Natural killer cell (primary cell): Measurements from ENCODE around the gene HMCN2. TPM values are rescaled to one million over a fixed set of nuclear protein-coding genes. Genes with fewer than 3 reads are reported as not detected.

Source experiments
- ATAC-seq, 3 donors: fragments of 150-1000 bp in 2 of 3; fragments of 200-7000 bp in 1 of 3; cut with Tn5 transposase; 1 replicate in 1 of 3; 2 replicates in 2 of 3; pipeline ENCODE4 v1.10.0; 2021; ENCODE audit warnings: mild to moderate bottlenecking in 2 of 3, moderate library complexity in 2 of 3
- DNase-seq, 2 donors: peaks; one replicate each; pipeline versions ENCODE4 v3.0.0 to v3.0.0-alpha.2; 2013 to 2021; ENCODE audit warnings: mixed read lengths in 1 of 2
- H3K27ac ChIP-seq: one replicate; pipeline ENCODE4 v1.5.1; 2013; ENCODE audit warnings: mild to moderate bottlenecking, low read length
- H3K27me3 ChIP-seq: one replicate; pipeline ENCODE4 v1.6.1; 2013; ENCODE audit warnings: low read length; ENCODE audit not compliant: control insufficient read depth, insufficient read depth
- H3K36me3 ChIP-seq: one replicate; pipeline ENCODE4 v1.6.1; 2013; ENCODE audit warnings: low read length; ENCODE audit not compliant: control insufficient read depth, insufficient read depth
- H3K4me1 ChIP-seq: one replicate; pipeline ENCODE4 v1.6.1; 2013; ENCODE audit warnings: low read length; ENCODE audit not compliant: control insufficient read depth, insufficient read depth
- H3K4me3 ChIP-seq: one replicate; pipeline ENCODE4 v1.5.1; 2013; ENCODE audit warnings: low read length
- H3K9me3 ChIP-seq: one replicate; pipeline ENCODE4 v1.6.1; 2013; ENCODE audit warnings: low read length; ENCODE audit not compliant: control insufficient read depth, insufficient read depth
- H3K27ac Mint-ChIP-seq, 2 donors: one replicate each; pipeline ENCODE4 v1.8.0; 2022; ENCODE audit warnings: mild to moderate bottlenecking in 2 of 2, mixed read lengths in 2 of 2, moderate library complexity in 1 of 2
- H3K27me3 Mint-ChIP-seq, 2 donors: one replicate each; pipeline ENCODE4 v1.8.0; 2022; ENCODE audit warnings: low read depth in 2 of 2, mixed read lengths in 2 of 2
- H3K36me3 Mint-ChIP-seq: one replicate; pipeline ENCODE4 v1.8.0; 2022; ENCODE audit warnings: mixed read lengths
- H3K4me1 Mint-ChIP-seq, 2 donors: one replicate each; pipeline ENCODE4 v1.8.0; 2022; ENCODE audit warnings: mixed read lengths in 2 of 2
- H3K4me3 Mint-ChIP-seq: one replicate; pipeline ENCODE4 v1.8.0; 2022; ENCODE audit warnings: mild to moderate bottlenecking, moderate library complexity, mixed read lengths
- H3K9me3 Mint-ChIP-seq, 2 donors: one replicate each; pipeline ENCODE4 v1.8.0; 2022; ENCODE audit warnings: mixed read lengths in 2 of 2
- WGBS: methylation state at CpG from one replicate; pipeline ENCODE4 v1.1.7; 2013; ENCODE audit warnings: missing lambda C conversion rate; ENCODE audit not compliant: insufficient coverage; 5-methylcytosine and 5-hydroxymethylcytosine counted together
- intact Hi-C: fragments of 100-400 bp; cut with micrococcal nuclease; formaldehyde crosslinking; loops from one replicate; pipeline ENCODE4 v1.14.2; 2022
- total RNA-seq, 4 donors: library from RNA; stranded (reverse); fragments of 120-200 nt in 1 of 4; gene quantifications; one replicate each; pipeline versions ENCODE4 v1.2.3 to v1.2.4, GENCODE V29; 2013 to 2022
- TF ChIP-seq, protein P1 (sequence below): fragments of 200-600 bp; IDR thresholded peaks from one replicate; pipeline ENCODE4 v1.8.0; 2022; ENCODE audit warnings: antibody characterized with exemption

HMCN2 gene
- total RNA-seq, 3 donors from 2014 or later (not counting 1 experiment from before 2014, with no cell fraction given) = not detected

DNA sequence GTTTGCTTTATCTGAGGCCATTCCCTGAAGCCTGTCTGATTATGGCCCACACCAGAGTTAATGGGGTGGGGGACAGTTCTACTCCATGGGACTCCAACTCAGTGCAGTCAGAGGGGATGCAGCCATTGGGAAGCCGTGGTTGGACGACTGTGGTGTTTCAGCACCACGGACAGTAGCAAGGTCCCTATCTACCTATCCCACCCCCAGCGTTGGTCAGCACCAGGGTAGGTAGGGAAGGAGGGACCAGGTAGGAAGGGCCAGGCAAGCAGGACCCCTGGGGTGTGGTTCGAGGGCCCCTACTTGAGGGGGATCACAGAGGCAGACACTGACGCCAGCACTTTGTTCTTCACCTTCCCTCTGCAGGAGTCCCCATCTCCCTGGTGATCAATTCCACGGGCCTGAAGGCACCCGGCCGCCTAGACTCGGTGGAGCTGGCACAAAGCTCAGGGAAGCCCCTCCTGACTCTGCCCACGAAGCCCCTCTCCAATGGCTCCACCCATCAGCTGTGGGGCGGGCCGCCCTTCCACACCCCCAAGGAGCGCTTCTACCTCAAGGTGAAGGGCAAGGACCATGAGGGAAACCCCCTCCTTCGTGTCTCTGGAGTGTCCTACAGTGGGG is 33.2 kb downstream of the HMCN2 start:
- Histone ChIP-seq H3K36me3 (no peaks in the 10 kb centered on the region), H3K4me1 (no peaks in the 10 kb centered on the region), H3K27me3 (no peaks in the 10 kb centered on the region), H3K4me3 (no peak overlapping the region), H3K9me3 (no peaks in the 10 kb centered on the region), H3K27ac (no peak overlapping the region)
- no peak for DNase-seq
- 68% methylated on average over 12 of the region's 15 CpGs for WGBS
- TF ChIP-seq, protein P1, sequence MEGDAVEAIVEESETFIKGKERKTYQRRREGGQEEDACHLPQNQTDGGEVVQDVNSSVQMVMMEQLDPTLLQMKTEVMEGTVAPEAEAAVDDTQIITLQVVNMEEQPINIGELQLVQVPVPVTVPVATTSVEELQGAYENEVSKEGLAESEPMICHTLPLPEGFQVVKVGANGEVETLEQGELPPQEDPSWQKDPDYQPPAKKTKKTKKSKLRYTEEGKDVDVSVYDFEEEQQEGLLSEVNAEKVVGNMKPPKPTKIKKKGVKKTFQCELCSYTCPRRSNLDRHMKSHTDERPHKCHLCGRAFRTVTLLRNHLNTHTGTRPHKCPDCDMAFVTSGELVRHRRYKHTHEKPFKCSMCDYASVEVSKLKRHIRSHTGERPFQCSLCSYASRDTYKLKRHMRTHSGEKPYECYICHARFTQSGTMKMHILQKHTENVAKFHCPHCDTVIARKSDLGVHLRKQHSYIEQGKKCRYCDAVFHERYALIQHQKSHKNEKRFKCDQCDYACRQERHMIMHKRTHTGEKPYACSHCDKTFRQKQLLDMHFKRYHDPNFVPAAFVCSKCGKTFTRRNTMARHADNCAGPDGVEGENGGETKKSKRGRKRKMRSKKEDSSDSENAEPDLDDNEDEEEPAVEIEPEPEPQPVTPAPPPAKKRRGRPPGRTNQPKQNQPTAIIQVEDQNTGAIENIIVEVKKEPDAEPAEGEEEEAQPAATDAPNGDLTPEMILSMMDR = no peak
- Mint-ChIP-seq H3K27ac (no peak overlapping the region), H3K27me3 (peaks cover 8 to 10% of the 10 kb centered on the region in 2 donors), H3K4me3 (no peak overlapping the region), H3K36me3 (no peaks in the 10 kb centered on the region), H3K4me1 (no peaks in the 10 kb centered on the region), H3K9me3 (peaks cover 0 to 5% of the 10 kb centered on the region in 2 donors)
- intact Hi-C loops = no loop called here
- ATAC-seq = no peak

DNA sequence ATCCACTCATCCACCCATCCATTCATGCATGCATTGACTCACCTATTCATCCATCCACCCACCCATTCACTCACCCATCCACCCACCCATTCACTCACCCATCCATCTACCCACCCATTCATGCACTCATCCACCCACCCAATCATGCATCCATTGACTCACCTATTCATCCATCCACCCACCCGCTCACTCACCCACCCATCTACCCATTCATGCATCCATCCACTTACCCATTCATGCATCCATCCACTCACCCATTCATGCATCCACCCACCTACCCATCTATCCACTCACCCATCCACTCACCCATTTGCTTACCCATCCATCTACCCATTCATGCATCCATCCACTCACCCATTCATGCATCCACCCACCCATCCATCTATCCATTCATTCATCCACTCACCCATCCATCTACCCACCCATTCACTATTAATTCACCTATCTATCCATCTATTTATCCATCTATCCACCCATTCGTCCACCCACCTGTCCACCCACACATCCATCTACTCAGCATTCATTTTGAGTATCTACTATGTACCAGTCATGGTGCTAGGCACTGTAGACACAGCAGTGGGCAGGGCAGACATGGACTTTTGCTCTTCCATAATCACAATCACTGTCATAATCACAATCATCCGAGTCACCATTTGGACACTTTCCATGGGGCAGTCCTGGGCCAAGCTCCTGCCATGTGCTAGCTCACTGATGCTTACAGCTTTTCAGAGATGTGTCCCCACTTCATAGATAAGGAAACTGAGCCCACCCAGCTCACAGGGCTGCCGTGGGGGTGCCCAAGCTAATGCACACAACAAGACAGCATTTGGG is 34.4 kb downstream of the HMCN2 start:
- no peaks in the 10 kb centered on the region for H3K27me3 ChIP-seq
- no peak for DNase-seq
- H3K36me3 Mint-ChIP-seq = no peaks in the 10 kb centered on the region
- 71% methylated on average over 4 of the region's 4 CpGs for WGBS
- H3K4me1 Mint-ChIP-seq = no peaks in the 10 kb centered on the region
- H3K4me1 ChIP-seq = no peaks in the 10 kb centered on the region
- no peak overlapping the region for H3K27ac ChIP-seq
- H3K4me3 ChIP-seq = no peak overlapping the region
- TF ChIP-seq, protein P1 = no peak
- ATAC-seq = no peak
- no peak overlapping the region for H3K27ac Mint-ChIP-seq
- no peaks in the 10 kb centered on the region for H3K36me3 ChIP-seq
- no peak overlapping the region for H3K4me3 Mint-ChIP-seq
- H3K9me3 ChIP-seq = no peaks in the 10 kb centered on the region
- H3K27me3 Mint-ChIP-seq = peaks cover 0 to 12% of the 10 kb centered on the region in 2 donors
- intact Hi-C loops = no loop called here
- peaks cover 0 to 5% of the 10 kb centered on the region in 2 donors for H3K9me3 Mint-ChIP-seq

DNA sequence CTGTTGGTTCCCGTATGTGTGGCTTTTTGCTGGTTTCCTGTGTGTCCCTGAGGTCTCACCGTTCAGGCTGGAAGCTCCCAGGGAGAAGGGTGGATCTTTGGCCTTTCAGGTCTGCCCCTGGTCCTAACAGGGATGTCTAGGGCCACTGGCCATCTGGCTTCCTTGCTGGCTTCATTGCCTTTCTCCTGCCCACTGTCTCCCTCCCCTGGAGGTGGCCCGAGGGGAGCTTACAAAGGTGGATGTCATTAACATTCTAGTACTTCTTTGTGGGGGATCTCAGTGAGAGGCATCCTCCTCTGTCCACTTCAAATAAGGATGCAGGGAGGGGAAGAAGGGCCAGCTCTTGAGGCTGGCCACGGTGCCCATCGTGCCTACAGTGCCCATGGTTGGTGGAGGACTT is 35.2 kb downstream of the HMCN2 start:
- intact Hi-C loops = no loop called here
- Histone ChIP-seq H3K27ac (no peak overlapping the region), H3K4me3 (no peak overlapping the region), H3K27me3 (no peaks in the 10 kb centered on the region), H3K9me3 (no peaks in the 10 kb centered on the region), H3K36me3 (no peaks in the 10 kb centered on the region), H3K4me1 (no peaks in the 10 kb centered on the region)
- H3K9me3 Mint-ChIP-seq = peaks cover 0 to 5% of the 10 kb centered on the region in 2 donors
- peaks cover 0 to 10% of the 10 kb centered on the region in 2 donors for H3K27me3 Mint-ChIP-seq
- TF ChIP-seq, protein P1 = no peak
- H3K4me3 Mint-ChIP-seq = no peak overlapping the region
- ATAC-seq (no peak), DNase-seq (no peak)
- H3K36me3 Mint-ChIP-seq = no peaks in the 10 kb centered on the region
- WGBS = 71% methylated on average over 3 of the region's 5 CpGs
- H3K27ac Mint-ChIP-seq = no peak overlapping the region
- no peaks in the 10 kb centered on the region for H3K4me1 Mint-ChIP-seq
